ENCODE results near the gene DPYSL4.
"Not testable (repeated sequence)": the region's sequence is repeated elsewhere in the genome, so short reads cannot be mapped to it uniquely, and the experiment has no call there.

The DPYSL4 gene

DNA sequence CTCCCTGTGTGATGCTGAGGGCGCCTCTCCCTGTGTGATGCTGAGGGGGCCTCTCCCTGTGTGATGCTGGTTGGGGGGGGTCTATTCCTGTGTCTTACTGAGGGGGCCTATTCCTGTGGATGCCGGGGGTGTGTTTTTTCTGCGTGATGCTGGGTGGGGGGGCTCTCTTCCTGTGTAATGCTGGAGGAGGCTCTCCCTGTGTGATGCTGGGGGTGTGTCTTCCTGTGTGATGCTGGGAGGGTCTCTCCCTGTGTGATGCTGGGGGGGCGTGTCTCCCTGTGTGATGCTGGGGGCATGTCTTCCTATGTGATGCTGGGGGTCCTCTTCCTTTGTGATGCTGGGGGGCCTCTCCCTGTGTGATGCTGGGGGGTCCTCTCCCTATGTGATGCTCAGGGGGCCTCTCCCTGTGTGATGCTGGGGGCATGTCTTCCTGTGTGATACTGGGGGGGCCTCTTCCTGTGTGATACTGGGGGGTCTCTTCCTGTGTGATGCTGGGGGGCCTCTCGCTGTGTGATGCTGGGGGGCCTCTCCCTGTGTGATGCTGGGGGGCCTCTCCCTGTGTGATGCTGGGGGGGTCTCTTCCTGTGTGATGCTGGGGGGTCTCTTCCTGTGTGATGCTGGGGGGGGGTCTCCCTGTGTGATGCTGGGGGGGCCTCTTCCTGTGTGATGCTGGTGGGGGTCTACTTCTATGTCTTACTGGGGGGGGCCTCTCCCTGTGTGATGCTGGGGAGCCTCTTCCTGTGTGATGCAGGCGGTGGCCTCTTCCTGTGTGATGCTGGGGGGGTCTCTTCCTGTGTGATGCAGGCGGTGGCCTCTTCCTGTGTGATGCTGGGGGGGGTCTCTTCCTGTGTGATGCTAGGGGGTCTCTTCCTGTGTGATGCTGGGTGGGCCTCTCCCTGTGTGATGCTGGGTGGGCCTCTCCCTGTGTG, 27.2 kb upstream of the DPYSL4 start:
- H3K36me3 ChIP-seq (ENCODE audit: insufficient read depth, low read length); H3K27me3 ChIP-seq (ENCODE audit: control insufficient read depth in 1 of 2, insufficient read depth in 2 of 2, low read length in 2 of 2); H3K4me1 ChIP-seq (ENCODE audit: insufficient read depth, low read length); H3K9ac ChIP-seq (ENCODE audit: low read length); H3K27ac ChIP-seq (ENCODE audit: low read depth, low read length); H3K9me3 ChIP-seq (ENCODE audit: low read length); H3K4me3 ChIP-seq (ENCODE audit: low read depth in 1 of 2, low read length in 2 of 2): not testable (repeated sequence)

DNA sequence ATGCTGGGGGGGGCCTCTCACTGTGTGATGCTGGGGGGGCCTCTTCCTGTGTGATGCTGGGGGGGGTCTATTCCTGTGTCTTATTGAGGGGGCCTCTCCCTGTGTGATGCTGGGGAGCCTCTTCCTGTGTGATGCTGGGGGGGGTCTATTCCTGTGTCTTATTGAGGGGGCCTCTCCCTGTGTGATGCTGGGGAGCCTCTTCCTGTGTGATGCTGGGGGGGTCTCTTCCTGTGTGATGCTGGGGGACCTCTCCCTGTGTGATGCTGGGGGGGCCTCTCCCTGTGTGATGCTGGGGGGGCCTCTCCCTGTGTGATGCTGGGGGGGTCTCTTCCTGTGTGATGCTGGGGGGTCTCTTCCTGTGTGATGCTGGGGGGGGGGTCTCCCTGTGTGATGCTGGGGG, 26.5 kb upstream of the DPYSL4 start:
- not testable (repeated sequence) for H3K4me1 ChIP-seq (ENCODE audit: insufficient read depth, low read length); H3K9ac ChIP-seq (ENCODE audit: low read length); H3K36me3 ChIP-seq (ENCODE audit: insufficient read depth, low read length); H3K27me3 ChIP-seq (ENCODE audit: control insufficient read depth in 1 of 2, insufficient read depth in 2 of 2, low read length in 2 of 2); H3K27ac ChIP-seq (ENCODE audit: low read depth, low read length); H3K4me3 ChIP-seq (ENCODE audit: low read depth in 1 of 2, low read length in 2 of 2); H3K9me3 ChIP-seq (ENCODE audit: low read length)

DNA sequence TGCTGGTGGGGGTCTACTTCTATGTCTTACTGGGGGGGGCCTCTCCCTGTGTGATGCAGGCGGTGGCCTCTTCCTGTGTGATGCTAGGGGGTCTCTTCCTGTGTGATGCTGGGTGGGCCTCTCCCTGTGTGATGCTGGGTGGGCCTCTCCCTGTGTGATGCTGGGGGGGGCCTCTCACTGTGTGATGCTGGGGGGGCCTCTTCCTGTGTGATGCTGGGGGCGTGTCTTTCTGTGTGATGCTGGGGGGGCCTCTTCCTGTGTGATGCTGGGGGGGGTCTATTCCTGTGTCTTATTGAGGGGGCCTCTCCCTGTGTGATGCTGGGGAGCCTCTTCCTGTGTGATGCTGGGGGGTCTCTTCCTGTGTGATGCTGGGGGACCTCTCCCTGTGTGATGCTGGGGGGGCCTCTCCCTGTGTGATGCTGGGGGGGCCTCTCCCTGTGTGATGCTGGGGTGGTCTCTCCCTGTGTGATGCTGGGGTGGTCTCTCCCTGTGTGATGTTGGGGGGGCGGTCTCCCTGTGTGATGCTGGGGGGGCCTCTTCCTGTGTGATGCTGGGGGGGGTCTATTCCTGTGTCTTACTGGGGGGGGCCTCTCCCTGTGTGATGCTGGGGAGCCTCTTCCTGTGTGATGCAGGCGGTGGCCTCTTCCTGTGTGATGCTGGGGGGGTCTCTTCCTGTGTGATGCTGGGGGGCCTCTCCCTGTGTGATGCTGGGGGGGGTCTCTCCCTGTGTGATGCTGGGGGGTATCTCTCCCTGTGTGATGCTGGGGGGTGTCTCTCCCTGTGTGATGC, 25.7 kb upstream of the DPYSL4 start:
- H3K27ac ChIP-seq (ENCODE audit: low read depth, low read length); H3K36me3 ChIP-seq (ENCODE audit: insufficient read depth, low read length); H3K27me3 ChIP-seq (ENCODE audit: control insufficient read depth in 1 of 2, insufficient read depth in 2 of 2, low read length in 2 of 2); H3K9ac ChIP-seq (ENCODE audit: low read length); H3K4me1 ChIP-seq (ENCODE audit: insufficient read depth, low read length); H3K4me3 ChIP-seq (ENCODE audit: low read depth in 1 of 2, low read length in 2 of 2); H3K9me3 ChIP-seq (ENCODE audit: low read length): not testable (repeated sequence)

DNA sequence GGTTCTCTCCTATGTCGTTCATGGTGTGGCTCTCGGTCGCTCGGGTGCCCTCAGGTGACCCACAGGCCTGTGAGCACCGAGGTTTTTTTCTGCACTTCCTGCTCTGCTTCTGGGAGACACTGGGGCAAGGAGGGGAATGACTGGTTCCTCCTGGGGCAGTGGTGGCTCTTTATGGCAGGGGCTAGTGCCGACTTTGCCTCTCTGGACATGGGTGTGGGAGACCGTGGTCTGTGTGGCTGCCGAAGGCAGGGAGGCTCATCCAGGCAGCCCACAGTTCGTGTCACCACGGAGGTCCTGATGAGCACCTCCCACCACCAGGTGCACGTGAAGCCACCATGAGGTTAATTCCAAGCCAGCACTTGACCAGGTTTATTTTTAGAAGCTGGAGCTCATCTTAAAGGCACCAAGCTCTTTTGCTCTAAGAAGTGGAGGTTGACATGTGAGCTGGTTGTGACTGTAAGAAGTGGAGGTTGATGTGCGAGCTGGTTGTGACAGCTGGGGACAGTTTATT, 24.7 kb upstream of the DPYSL4 start:
- Histone ChIP-seq H3K4me3 (ENCODE audit: low read depth in 1 of 2, low read length in 2 of 2) (no peak overlapping the region), H3K9ac (ENCODE audit: low read length) (no peak overlapping the region), H3K4me1 (ENCODE audit: insufficient read depth, low read length) (no peaks in the 10 kb centered on the region), H3K27me3 (ENCODE audit: control insufficient read depth in 1 of 2, insufficient read depth in 2 of 2, low read length in 2 of 2) (no peaks in the 10 kb centered on the region), H3K9me3 (ENCODE audit: low read length) (no peaks in the 10 kb centered on the region), H3K27ac (ENCODE audit: low read depth, low read length) (no peak overlapping the region), H3K36me3 (ENCODE audit: insufficient read depth, low read length) (no peaks in the 10 kb centered on the region)

DNA sequence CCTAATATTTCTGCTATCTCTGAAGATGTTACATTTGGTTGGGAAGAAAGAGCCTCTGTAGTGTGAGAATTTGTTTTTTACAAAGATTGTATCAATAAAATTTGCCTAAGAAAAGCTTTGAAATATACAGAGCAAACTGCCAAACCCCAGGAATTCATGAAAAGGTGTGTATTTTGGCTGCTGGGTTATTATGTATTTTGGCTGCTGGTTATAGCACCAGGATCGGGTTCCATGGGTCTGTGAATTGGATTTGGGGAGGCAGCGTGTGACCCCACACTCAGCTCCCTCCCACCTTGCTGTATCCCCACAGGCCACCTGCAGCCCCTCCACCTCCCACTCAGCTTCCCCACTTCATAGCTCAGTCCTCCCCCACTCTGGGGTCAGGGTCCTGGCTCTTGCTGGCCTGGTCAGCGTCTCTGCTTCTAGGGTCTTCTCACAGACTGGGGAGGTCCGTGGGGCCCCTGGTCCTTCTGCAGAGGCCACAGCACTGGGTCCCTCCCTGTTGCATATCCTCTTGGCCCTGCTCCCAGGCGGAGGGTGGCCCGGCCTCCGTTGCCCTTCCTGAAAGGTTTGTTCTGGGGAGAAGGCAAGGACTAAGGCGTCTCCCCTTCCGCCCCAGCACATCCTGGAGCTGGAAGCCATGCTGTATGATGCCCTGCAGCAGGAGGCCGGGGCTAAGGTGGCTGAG, 24.0 kb upstream of the DPYSL4 start:
- no peak overlapping the region for H3K4me3 ChIP-seq (ENCODE audit: low read depth in 1 of 2, low read length in 2 of 2)
- H3K27me3 ChIP-seq (ENCODE audit: control insufficient read depth in 1 of 2, insufficient read depth in 2 of 2, low read length in 2 of 2) = no peaks in the 10 kb centered on the region

DNA sequence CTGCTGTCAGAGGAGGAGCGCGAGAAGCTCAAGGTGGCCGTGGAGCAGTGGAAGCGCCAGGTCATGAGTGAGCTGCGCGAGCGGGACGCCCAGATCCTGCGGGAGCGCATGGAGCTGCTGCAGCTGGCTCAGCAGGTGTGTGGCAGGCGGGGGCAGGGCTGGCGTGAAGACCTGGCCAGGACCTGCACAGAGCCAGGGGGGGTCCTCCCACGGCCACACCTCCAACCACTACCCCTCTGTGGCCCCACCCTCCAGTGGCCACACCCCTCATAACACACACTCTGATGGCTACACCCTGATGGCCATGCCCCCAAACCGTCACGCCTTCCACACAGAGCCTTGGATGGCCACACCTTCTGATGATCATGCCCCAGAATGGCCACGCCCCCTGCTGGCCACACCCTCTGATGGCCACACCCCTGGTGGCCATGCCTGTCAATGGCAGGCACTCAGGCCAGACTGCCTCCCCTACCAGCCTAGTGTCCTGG, 23.4 kb upstream of the DPYSL4 start:
- no peaks in the 10 kb centered on the region for H3K9me3 ChIP-seq (ENCODE audit: low read length)
- no peaks in the 10 kb centered on the region for H3K36me3 ChIP-seq (ENCODE audit: insufficient read depth, low read length)
- H3K4me3 ChIP-seq (ENCODE audit: low read depth in 1 of 2, low read length in 2 of 2) = no peak overlapping the region
- H3K27ac ChIP-seq (ENCODE audit: low read depth, low read length) = no peak overlapping the region
- no peaks in the 10 kb centered on the region for H3K4me1 ChIP-seq (ENCODE audit: insufficient read depth, low read length)
- H3K9ac ChIP-seq (ENCODE audit: low read length) = no peak overlapping the region
- H3K27me3 ChIP-seq (ENCODE audit: control insufficient read depth in 1 of 2, insufficient read depth in 2 of 2, low read length in 2 of 2) = no peaks in the 10 kb centered on the region

More for the DNA sequence above, 24.0 kb upstream of the DPYSL4 start:
- H3K9ac ChIP-seq (ENCODE audit: low read length) = no peak overlapping the region
- H3K27ac ChIP-seq (ENCODE audit: low read depth, low read length) = no peak overlapping the region
- H3K4me1 ChIP-seq (ENCODE audit: insufficient read depth, low read length) = no peaks in the 10 kb centered on the region
- H3K36me3 ChIP-seq (ENCODE audit: insufficient read depth, low read length) = no peaks in the 10 kb centered on the region
- H3K9me3 ChIP-seq (ENCODE audit: low read length) = no peaks in the 10 kb centered on the region

DNA sequence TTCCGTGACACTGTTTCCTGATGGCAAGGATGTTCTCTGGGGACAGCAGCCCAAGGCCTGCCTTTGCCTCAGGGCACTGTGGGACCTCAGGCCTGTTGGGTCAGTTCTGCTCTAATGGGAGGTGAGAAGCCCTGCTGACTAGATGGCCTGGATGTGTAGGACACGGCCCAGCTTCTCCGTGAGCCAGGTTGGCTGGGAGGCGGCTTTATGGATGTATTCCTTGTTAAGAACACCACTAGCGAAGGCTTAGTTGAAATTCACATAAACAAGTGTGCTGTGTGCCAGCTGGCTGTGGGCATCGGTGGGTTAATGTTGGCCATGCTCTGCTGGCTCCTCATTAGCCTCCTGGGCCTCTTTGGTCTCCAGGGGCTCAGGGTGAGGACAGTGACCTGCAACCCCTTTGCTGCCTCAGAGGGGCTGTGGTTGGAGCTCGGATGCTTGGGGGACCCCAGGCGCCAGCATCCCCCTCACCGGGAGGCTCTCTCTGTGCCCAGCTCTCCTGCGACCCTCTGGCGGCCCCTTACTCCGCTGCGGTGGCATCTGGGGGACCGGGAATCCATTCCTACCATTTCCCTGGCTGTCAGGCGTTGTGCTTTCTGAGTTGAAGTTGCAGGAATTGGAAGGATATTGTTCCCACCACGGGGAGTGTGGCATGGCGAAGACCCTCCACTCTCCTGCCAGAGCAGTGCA, 22.8 kb upstream of the DPYSL4 start:
- Histone ChIP-seq H3K9ac (ENCODE audit: low read length) (no peak overlapping the region), H3K4me1 (ENCODE audit: insufficient read depth, low read length) (no peaks in the 10 kb centered on the region), H3K4me3 (ENCODE audit: low read depth in 1 of 2, low read length in 2 of 2) (no peak overlapping the region), H3K36me3 (ENCODE audit: insufficient read depth, low read length) (no peaks in the 10 kb centered on the region), H3K9me3 (ENCODE audit: low read length) (no peaks in the 10 kb centered on the region), H3K27ac (ENCODE audit: low read depth, low read length) (no peak overlapping the region), H3K27me3 (ENCODE audit: control insufficient read depth in 1 of 2, insufficient read depth in 2 of 2, low read length in 2 of 2) (no peaks in the 10 kb centered on the region)

DNA sequence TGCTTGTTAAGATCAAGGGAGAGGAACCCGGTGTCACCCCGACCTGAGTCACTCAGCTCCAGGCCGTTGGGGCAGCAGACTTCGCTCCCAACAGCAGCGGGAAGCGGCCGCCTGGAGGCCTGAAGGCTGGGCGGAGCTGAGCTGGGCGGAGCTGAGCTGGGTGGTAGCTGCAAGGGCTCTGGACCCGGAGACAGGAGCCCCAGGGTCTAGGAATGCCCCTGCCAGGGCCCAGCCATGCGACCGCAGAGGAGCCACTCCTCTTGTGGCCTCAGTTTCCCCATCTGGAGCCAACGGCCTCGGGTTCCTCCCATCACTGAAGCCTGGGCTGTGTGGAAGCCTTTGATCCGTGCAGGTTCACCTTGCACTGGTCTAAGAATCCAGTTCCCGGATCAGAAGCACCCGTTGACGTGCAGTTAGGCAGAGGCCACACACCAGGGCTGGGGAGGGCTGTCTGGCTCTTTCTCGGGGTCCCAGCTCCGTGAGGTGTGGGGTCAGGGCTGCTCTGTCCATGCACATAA, 21.9 kb upstream of the DPYSL4 start:
- Histone ChIP-seq H3K9me3 (ENCODE audit: low read length) (no peaks in the 10 kb centered on the region), H3K36me3 (ENCODE audit: insufficient read depth, low read length) (no peaks in the 10 kb centered on the region), H3K27ac (ENCODE audit: low read depth, low read length) (no peak overlapping the region), H3K9ac (ENCODE audit: low read length) (no peak overlapping the region), H3K27me3 (ENCODE audit: control insufficient read depth in 1 of 2, insufficient read depth in 2 of 2, low read length in 2 of 2) (peaks cover 0 to 4% of the 10 kb centered on the region in 2 donors), H3K4me1 (ENCODE audit: insufficient read depth, low read length) (no peaks in the 10 kb centered on the region), H3K4me3 (ENCODE audit: low read depth in 1 of 2, low read length in 2 of 2) (no peak overlapping the region)

DNA sequence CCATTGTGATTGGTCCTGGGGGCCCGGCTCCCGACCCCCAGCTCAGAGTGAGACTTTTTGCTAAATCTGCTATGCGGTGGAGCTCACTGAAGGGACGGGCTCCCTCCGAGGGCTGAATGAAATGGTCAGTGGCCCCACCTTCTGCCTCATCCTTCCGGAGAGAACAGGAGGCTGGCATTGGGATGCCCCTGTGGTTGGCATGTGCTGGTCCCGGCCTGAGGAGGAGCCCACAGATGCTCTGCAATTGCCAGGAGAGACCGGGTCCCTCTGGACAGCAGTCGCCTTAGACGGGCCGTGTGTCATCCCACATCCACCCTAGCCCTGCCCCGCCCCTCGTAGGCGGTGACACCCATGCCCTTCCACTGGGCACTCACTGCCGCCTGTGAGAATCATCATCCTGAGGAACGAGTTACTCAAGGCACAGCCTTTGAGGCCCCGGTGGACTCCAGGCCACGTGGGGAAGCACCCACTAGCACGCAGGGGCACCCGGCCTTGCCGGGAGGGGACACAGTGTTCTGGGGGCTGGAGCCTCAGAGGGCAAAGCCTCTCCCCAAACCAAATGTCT, 21.2 kb upstream of the DPYSL4 start:
- H3K9me3 ChIP-seq (ENCODE audit: low read length) = no peaks in the 10 kb centered on the region

DNA sequence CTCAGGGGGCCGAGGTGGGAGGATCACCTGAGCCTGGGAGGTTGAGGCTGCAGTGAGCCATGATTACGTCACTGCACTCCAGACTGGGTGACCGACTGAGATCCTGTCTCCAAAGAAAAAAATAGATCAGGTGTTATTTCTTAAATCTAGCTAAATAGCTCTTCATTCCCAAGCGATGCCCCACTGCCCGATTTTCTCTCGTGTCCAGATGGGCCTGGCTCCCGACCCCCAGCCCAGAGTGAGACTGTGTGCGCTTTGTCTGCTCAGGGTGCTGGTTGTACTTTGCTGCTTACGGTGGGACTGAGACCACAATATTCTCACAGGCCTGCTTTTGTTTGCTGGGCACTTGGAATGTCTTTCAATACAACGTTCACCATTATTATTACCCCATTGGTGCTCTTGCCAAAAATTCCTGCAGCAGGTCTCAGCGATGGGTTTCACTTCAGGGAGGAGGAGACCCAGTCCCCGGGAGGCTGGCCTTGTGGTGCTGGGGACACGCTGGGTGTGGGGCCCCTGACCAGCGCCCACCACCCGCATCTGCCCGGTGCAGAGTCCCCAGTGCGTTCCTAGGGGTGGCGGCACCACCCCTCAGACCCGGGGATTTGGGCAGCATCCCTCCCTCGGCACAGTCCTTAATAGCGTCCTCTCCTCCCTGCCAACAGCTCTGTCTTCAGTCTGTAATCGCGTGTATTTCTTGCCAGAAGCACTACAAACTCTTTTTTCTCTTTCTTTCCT, 20.4 kb upstream of the DPYSL4 start:
- Histone ChIP-seq H3K9ac (ENCODE audit: low read length) (no peak overlapping the region), H3K36me3 (ENCODE audit: insufficient read depth, low read length) (no peaks in the 10 kb centered on the region), H3K4me1 (ENCODE audit: insufficient read depth, low read length) (no peaks in the 10 kb centered on the region), H3K27me3 (ENCODE audit: control insufficient read depth in 1 of 2, insufficient read depth in 2 of 2, low read length in 2 of 2) (peaks cover 0 to 12% of the 10 kb centered on the region in 2 donors), H3K4me3 (ENCODE audit: low read depth in 1 of 2, low read length in 2 of 2) (no peak overlapping the region), H3K27ac (ENCODE audit: low read depth, low read length) (no peak overlapping the region), H3K9me3 (ENCODE audit: low read length) (no peaks in the 10 kb centered on the region)

More for the DNA sequence above, 21.2 kb upstream of the DPYSL4 start:
- H3K36me3 ChIP-seq (ENCODE audit: insufficient read depth, low read length) = no peaks in the 10 kb centered on the region
- no peaks in the 10 kb centered on the region for H3K4me1 ChIP-seq (ENCODE audit: insufficient read depth, low read length)
- no peak overlapping the region for H3K4me3 ChIP-seq (ENCODE audit: low read depth in 1 of 2, low read length in 2 of 2)
- no peak overlapping the region for H3K27ac ChIP-seq (ENCODE audit: low read depth, low read length)
- no peak overlapping the region for H3K9ac ChIP-seq (ENCODE audit: low read length)
- H3K27me3 ChIP-seq (ENCODE audit: control insufficient read depth in 1 of 2, insufficient read depth in 2 of 2, low read length in 2 of 2) = peaks cover 0 to 6% of the 10 kb centered on the region in 2 donors

All from muscle layer of colon (tissue), 2 donors.